ENCODE results near the gene NFIB. TPM values are rescaled to one million over a fixed set of nuclear protein-coding genes. Genes with fewer than 3 reads are reported as not detected.

The NFIB gene
- total and polyA plus RNA-seq, 2 of the 8 experiments (the other 6 are each of a cell fraction or from before 2014, with no cell fraction given): 2.6 to 13.1 TPM

- Histone ChIP-seq H3K9ac (replicated peaks in 1 of 4; ENCODE audit: extremely low read depth in 1 of 4, low read depth in 3 of 4, low read length in 3 of 4) (no peak overlapping the region), H2AK5ac (ENCODE audit: low read depth, low read length) (no peak overlapping the region), H3K36me3 (ENCODE audit: control insufficient read depth in 2 of 4, insufficient read depth in 4 of 4, low read length in 3 of 4) (no peaks in the 10 kb centered on the region), H4K5ac (ENCODE audit: insufficient read length, low read depth, low read length) (no peak overlapping the region), H4K91ac (replicated peaks; ENCODE audit: insufficient read length, low read length) (no peak overlapping the region), H4K8ac (ENCODE audit: extremely low read depth, insufficient read depth, low read length) (no peak overlapping the region), H3K4me2 (ENCODE audit: insufficient read depth in 1 of 2, low read depth in 2 of 2, low read length in 2 of 2) (no peak overlapping the region), H3K4me3 (ENCODE audit: extremely low read depth in 1 of 4, insufficient read depth in 2 of 4, low read depth in 3 of 4, low read length in 4 of 4) (no peak overlapping the region), H4K20me1 (replicated peaks in 1 of 2; ENCODE audit: control insufficient read depth in 1 of 2, insufficient read depth in 2 of 2, low read length in 2 of 2) (no peaks in the 10 kb centered on the region), H3K23ac (ENCODE audit: insufficient read length) (no peak overlapping the region), H3K79me2 (ENCODE audit: control insufficient read depth in 1 of 2, insufficient read depth in 2 of 2, low read length in 2 of 2) (no peaks in the 10 kb centered on the region), H2AFZ (ENCODE audit: low read length) (no peak overlapping the region), H2BK120ac (replicated peaks; ENCODE audit: low read depth, low read length) (no peak overlapping the region), H3K79me1 (ENCODE audit: low read depth, low read length) (no peaks in the 10 kb centered on the region), H3K18ac (ENCODE audit: extremely low read depth, low read length) (no peak overlapping the region), H3K56ac (replicated peaks; ENCODE audit: insufficient read length, low read depth, low read length) (no peak overlapping the region), H3K9me3 (ENCODE audit: insufficient read depth in 2 of 2, low read depth in 1 of 2, low read length in 1 of 2) (no peaks in the 10 kb centered on the region), H3K23me2 (ENCODE audit: low read depth, low read length) (no peaks in the 10 kb centered on the region), H2BK15ac (ENCODE audit: low read length) (no peak overlapping the region), H3K27me3 (replicated peaks in 1 of 4; ENCODE audit: control insufficient read depth in 3 of 4, extremely low read depth in 1 of 4, insufficient read depth in 3 of 4, low read length in 3 of 4) (no peaks in the 10 kb centered on the region), H3K14ac (ENCODE audit: insufficient read length) (no peak overlapping the region), H2BK20ac (ENCODE audit: low read length) (no peak overlapping the region), H2BK12ac (ENCODE audit: low read depth, low read length) (no peak overlapping the region), H3K4me1 (replicated peaks in 1 of 4; ENCODE audit: control insufficient read depth in 3 of 4, insufficient read depth in 4 of 4, low read length in 3 of 4) (no peaks in the 10 kb centered on the region; a peak in 1 of 7 replicates), H3K4ac (replicated peaks; ENCODE audit: insufficient read length, low read depth, low read length) (no peak overlapping the region), H2BK5ac (ENCODE audit: low read depth, low read length) (no peak overlapping the region), H3K27ac (ENCODE audit: low read depth, low read length) (no peak overlapping the region)
- ChIA-PET POLR2A (ENCODE audit: partially characterized antibody) (no interaction called here), CTCF (ENCODE audit: partially characterized antibody) (no interaction called here)
- no peak for DNase-seq (ENCODE audit: low read depth in 1 of 2, low spot score in 2 of 2)
- WGBS, 2 experiments (ENCODE audit: extremely low coverage in 1 of 2, insufficient coverage in 1 of 2, insufficient read length in 1 of 2, insufficient replicate concordance in 2 of 2, low coverage in 1 of 2, low lambda C conversion rate in 2 of 2, missing lambda C conversion rate in 1 of 2): 85% methylated on average over 13 of the region's 13 CpGs; no CpG with 5 or more reads in 1 of the 2 experiments
- no peak for FAIRE-seq
- TF ChIP-seq NANOG (IDR thresholded peaks at IDR 0.05; ENCODE audit: insufficient read depth, low read depth, low read length, poor library complexity, severe bottlenecking) (no peak), GTF2F1 (IDR thresholded peaks at IDR 0.05; ENCODE audit: borderline replicate concordance, low read depth, low read length) (no peak), ATF2 (IDR thresholded peaks at IDR 0.05; ENCODE audit: low read length) (no peak), TAF1 (IDR thresholded peaks at IDR 0.05; ENCODE audit: low read depth, low read length) (no peak), POLR2AphosphoS5 (IDR thresholded peaks at IDR 0.05; ENCODE audit: low read depth, low read length) (no peak), SIX5 (IDR thresholded peaks at IDR 0.05; ENCODE audit: low read depth, low read length) (no peak), ZNF274 (IDR thresholded peaks at IDR 0.05; ENCODE audit: borderline replicate concordance, extremely low read depth, low read length) (no peak), GABPA (IDR thresholded peaks at IDR 0.05; ENCODE audit: borderline replicate concordance, insufficient read depth, low read length) (no peak), SP4 (IDR thresholded peaks at IDR 0.05; ENCODE audit: low read length) (no peak), CEBPB (IDR thresholded peaks at IDR 0.05; ENCODE audit: low read depth, low read length) (no peak), CHD2 (IDR thresholded peaks at IDR 0.05; ENCODE audit: low read length) (no peak)
Measured at GRCh38 chr9:14057368-14058324, 256.3 kb downstream of the NFIB start.
